Mucosa of stomach (tissue), 1 donor: ENCODE data around the gene PPP3CA.

ENCODE experiments used
- H3K27me3 ChIP-seq: one replicate; pipeline ENCODE4 v1.7.0; 2013; ENCODE audit warnings: mild to moderate bottlenecking, low read length; ENCODE audit not compliant: control insufficient read depth, insufficient read depth
- H3K36me3 ChIP-seq: one replicate; pipeline ENCODE4 v1.7.0; 2013; ENCODE audit warnings: low read length; ENCODE audit not compliant: control insufficient read depth, insufficient read depth
- H3K4me1 ChIP-seq: one replicate; pipeline ENCODE4 v1.7.0; 2013; ENCODE audit warnings: mild to moderate bottlenecking, low read length; ENCODE audit not compliant: control insufficient read depth, insufficient read depth
- H3K4me3 ChIP-seq: one replicate; pipeline ENCODE4 v1.7.0; 2013; ENCODE audit warnings: low read length
- H3K9ac ChIP-seq: one replicate; pipeline ENCODE4 v1.7.0; 2013; ENCODE audit warnings: mild to moderate bottlenecking, low read length, moderate library complexity
- H3K9me3 ChIP-seq: one replicate; pipeline ENCODE4 v1.7.0; 2013; ENCODE audit warnings: mild to moderate bottlenecking, low read length, moderate library complexity; ENCODE audit not compliant: control insufficient read depth
- donor health status: Pancreatic carcinoma.

PPP3CA gene

GRCh38 chr4:101081166-101081565 lies 266.2 kb downstream of the PPP3CA start:
- Histone ChIP-seq H3K36me3 (no peaks in the 10 kb centered on the region), H3K9me3 (no peaks in the 10 kb centered on the region), H3K9ac (no peak overlapping the region)

GRCh38 chr4:101078950-101079349 lies 268.4 kb downstream of the PPP3CA start:
- Histone ChIP-seq H3K36me3 (no peaks in the 10 kb centered on the region), H3K9ac (no peak overlapping the region), H3K27me3 (no peaks in the 10 kb centered on the region), H3K4me1 (no peaks in the 10 kb centered on the region), H3K9me3 (no peaks in the 10 kb centered on the region), H3K4me3 (no peak overlapping the region)

More at GRCh38 chr4:101081166-101081565, 266.2 kb downstream of the PPP3CA start:
- Histone ChIP-seq H3K27me3 (no peaks in the 10 kb centered on the region), H3K4me1 (no peaks in the 10 kb centered on the region), H3K4me3 (no peak overlapping the region)

DNA sequence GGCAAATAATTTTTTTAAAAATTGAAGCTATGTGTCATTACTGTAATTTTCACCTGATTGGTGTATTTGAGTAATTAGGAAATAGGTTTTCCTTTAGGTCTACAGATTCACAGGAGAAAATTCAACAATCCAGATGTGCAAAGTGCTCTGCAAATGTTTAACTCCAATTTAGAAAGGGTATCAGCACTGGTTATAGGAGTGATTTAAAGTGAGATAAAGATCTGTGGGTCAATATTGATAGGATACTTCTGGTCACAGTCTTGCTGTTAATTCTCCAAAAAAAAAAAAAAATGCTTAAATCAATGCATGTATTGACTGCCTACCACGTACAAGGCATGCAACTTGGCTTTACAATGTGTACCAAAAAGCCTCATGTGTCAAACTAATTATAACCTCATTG lies 271.3 kb downstream of the PPP3CA start:
- H3K9ac ChIP-seq, result no peak overlapping the region
- H3K9me3 ChIP-seq, result no peaks in the 10 kb centered on the region
- no peak overlapping the region for H3K4me3 ChIP-seq
- H3K4me1 ChIP-seq, result no peaks in the 10 kb centered on the region
- no peaks in the 10 kb centered on the region for H3K27me3 ChIP-seq
- H3K36me3 ChIP-seq, result no peaks in the 10 kb centered on the region

DNA sequence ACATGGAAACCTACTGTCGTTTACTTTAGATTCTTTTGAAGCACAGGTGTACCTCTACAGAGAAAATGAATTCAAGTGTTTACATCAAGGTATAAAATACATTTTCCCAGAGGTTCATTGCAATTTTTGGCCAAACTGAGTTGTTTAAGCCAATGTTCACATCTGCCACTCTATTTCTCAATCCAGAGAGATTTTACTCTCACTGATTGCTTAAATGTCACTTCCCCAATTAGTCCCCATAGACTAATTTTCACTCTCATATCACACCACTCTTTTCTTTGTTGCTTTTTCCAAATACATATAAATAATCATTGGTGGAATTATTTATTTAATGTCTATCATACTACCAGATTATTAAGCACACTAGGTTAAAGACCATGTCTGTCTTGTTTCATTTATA lies 271.8 kb downstream of the PPP3CA start:
- no peak overlapping the region for H3K4me3 ChIP-seq
- H3K36me3 ChIP-seq, result no peaks in the 10 kb centered on the region
- H3K9me3 ChIP-seq, result no peaks in the 10 kb centered on the region
- no peaks in the 10 kb centered on the region for H3K27me3 ChIP-seq
- H3K9ac ChIP-seq, result no peak overlapping the region
- no peaks in the 10 kb centered on the region for H3K4me1 ChIP-seq

DNA sequence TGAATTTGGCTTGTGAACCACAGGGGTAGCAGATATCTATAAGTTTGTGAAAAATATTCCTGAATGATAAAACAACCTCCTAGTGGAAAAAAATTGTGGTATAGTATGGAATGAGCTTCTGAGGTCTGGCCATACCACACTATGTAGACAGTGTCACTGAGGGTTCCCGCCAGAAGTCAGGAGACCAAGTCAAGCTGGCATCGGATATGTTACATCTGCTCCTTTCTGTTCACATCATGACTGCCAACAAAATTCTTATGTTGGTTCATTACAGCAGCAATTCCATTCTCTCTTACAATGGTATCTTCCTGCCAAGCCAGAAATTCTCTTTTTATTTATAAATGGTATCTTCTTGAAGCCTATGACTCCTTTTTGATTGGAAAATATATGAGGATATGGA lies 273.0 kb downstream of the PPP3CA start:
- H3K9me3 ChIP-seq, result no peaks in the 10 kb centered on the region
- no peaks in the 10 kb centered on the region for H3K36me3 ChIP-seq
- no peak overlapping the region for H3K9ac ChIP-seq
- H3K4me1 ChIP-seq, result no peaks in the 10 kb centered on the region
- H3K4me3 ChIP-seq, result no peak overlapping the region
- no peaks in the 10 kb centered on the region for H3K27me3 ChIP-seq

DNA sequence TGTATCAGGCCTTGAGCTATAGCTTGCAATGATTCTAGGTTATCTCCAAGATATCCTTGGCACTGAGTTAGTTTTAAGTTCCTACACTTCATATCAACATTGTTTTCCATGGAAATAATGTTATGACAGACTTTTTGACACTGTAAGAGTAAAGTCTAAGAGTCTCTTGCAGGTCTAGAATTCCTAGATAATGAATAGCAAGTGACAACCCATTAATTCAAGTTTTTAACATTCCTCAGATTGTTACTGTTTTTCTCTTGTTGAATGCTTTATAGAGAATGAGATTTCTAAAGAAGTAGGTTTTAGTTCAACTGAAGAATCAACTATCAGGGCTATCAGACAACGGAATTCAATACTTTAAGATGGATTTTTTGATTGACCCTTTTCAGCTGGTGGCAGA lies 276.1 kb downstream of the PPP3CA start:
- Histone ChIP-seq H3K36me3 (no peaks in the 10 kb centered on the region), H3K9me3 (no peaks in the 10 kb centered on the region), H3K4me3 (no peak overlapping the region)

GRCh38 chr4:101068115-101068514 lies 279.2 kb downstream of the PPP3CA start:
- no peak overlapping the region for H3K4me3 ChIP-seq
- no peaks in the 10 kb centered on the region for H3K9me3 ChIP-seq
- no peaks in the 10 kb centered on the region for H3K27me3 ChIP-seq
- no peaks in the 10 kb centered on the region for H3K36me3 ChIP-seq
- no peak overlapping the region for H3K9ac ChIP-seq
- no peaks in the 10 kb centered on the region for H3K4me1 ChIP-seq

More for the DNA sequence above, 276.1 kb downstream of the PPP3CA start:
- no peaks in the 10 kb centered on the region for H3K27me3 ChIP-seq
- H3K4me1 ChIP-seq, result no peaks in the 10 kb centered on the region
- H3K9ac ChIP-seq, result no peak overlapping the region

DNA sequence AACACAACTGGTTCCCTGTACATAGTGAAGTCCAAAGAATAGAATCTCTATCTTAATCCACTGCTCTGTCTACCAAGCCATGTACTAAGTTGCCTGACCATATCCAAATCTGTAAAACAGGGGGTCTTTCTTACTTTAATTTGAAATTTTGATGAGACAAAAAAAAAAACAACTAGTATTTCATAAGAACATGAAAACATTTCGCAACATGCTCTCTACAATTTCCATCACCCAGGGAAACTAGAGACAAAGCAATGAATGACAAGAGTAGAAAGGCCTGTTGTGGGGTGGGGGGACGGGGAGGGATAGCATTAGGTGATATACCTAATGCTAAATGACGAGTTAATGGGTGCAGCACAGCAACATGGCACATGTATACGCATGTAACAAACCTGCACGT lies 279.9 kb downstream of the PPP3CA start:
- Histone ChIP-seq H3K4me3 (no peak overlapping the region), H3K4me1 (no peaks in the 10 kb centered on the region), H3K27me3 (no peaks in the 10 kb centered on the region), H3K36me3 (no peaks in the 10 kb centered on the region), H3K9me3 (no peaks in the 10 kb centered on the region), H3K9ac (no peak overlapping the region)

DNA sequence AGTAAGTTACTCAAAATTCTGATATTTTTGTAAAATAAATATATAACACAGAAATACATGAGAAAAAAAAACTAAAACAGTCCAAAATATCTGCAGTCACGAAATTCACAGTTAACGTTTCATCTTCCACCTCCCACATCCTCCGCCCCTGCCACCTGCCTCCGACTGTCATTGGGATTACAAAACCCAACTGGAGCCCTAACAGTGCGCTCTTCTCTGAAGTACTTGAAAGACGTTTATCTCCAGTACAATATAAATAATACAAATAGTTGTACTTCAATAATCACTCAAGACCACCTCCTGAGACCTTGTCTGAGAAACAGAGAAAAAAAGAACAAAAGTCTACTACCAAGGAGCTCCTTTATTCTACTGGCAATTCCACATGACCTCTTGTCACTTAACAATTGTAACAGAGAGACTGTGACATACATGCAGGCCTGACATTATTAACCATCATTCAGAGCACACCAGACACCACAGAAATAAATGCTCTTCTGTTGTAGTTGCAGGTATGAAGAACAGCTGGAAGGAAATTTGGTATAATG lies 280.6 kb downstream of the PPP3CA start:
- no peak overlapping the region for H3K9ac ChIP-seq
- H3K9me3 ChIP-seq, result no peaks in the 10 kb centered on the region
- H3K36me3 ChIP-seq, result no peaks in the 10 kb centered on the region
- H3K27me3 ChIP-seq, result no peaks in the 10 kb centered on the region
- H3K4me1 ChIP-seq, result no peaks in the 10 kb centered on the region
- no peak overlapping the region for H3K4me3 ChIP-seq

- no peaks in the 10 kb centered on the region for H3K4me1 ChIP-seq
- H3K4me3 ChIP-seq, result no peak overlapping the region
- no peak overlapping the region for H3K9ac ChIP-seq
- no peaks in the 10 kb centered on the region for H3K9me3 ChIP-seq
- H3K36me3 ChIP-seq, result no peaks in the 10 kb centered on the region
- no peaks in the 10 kb centered on the region for H3K27me3 ChIP-seq
Measured at GRCh38 chr4:101065935-101066485, 281.3 kb downstream of the PPP3CA start.

- no peaks in the 10 kb centered on the region for H3K27me3 ChIP-seq
- H3K4me3 ChIP-seq, result no peak overlapping the region
- H3K4me1 ChIP-seq, result no peaks in the 10 kb centered on the region
- H3K9me3 ChIP-seq, result no peaks in the 10 kb centered on the region
- no peak overlapping the region for H3K9ac ChIP-seq
- no peaks in the 10 kb centered on the region for H3K36me3 ChIP-seq
Measured at GRCh38 chr4:101065346-101065745, 282.0 kb downstream of the PPP3CA start.

DNA sequence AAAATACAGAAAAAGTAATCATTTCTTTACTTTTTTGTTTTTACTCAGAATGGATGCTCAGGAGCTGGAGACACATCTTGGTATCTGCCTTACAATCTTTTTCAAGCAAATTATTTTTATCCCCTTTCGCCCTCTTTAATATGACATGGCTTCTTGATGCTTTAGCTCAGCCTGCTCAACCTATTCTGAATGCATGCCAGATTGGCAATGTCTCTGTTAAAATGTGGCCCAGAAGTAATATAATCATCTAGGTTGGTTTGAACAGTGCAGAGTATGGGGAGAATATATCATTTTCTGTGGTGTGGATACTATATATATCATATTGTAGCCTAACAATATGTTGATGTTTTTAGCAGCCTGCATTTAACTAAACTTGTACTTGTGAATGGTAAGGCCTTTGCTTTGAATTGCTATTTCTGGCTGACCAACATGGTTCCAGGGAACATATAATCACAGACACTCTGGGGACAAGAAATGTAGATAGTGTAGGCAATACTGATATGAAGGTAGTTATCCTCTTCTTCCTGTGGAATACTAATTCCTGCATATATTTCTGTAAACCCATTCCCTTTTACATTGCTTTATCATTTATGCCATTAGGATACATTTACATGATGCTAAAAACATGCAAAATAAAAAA lies 282.7 kb downstream of the PPP3CA start:
- no peak overlapping the region for H3K4me3 ChIP-seq
- H3K36me3 ChIP-seq, result no peaks in the 10 kb centered on the region
- H3K4me1 ChIP-seq, result no peaks in the 10 kb centered on the region
- H3K27me3 ChIP-seq, result no peaks in the 10 kb centered on the region
- H3K9ac ChIP-seq, result no peak overlapping the region
- H3K9me3 ChIP-seq, result no peaks in the 10 kb centered on the region
